Activated naive CD8-positive, alpha-beta T cell (primary cell): ENCODE data around the gene DECR2.

Source experiments
- H3K27ac Mint-ChIP-seq: one replicate; pipeline ENCODE4 v1.8.0; 2021; ENCODE audit warnings: mixed read lengths
- H3K27me3 Mint-ChIP-seq: one replicate; pipeline ENCODE4 v1.8.0; 2021; ENCODE audit warnings: mixed read lengths
- H3K36me3 Mint-ChIP-seq: one replicate; pipeline ENCODE4 v1.8.0; 2021; ENCODE audit warnings: mixed read lengths
- H3K4me1 Mint-ChIP-seq: one replicate; pipeline ENCODE4 v1.8.0; 2021; ENCODE audit warnings: low read depth, mixed read lengths
- H3K4me3 Mint-ChIP-seq: one replicate; pipeline ENCODE4 v1.8.0; 2021; ENCODE audit warnings: mild to moderate bottlenecking, mixed read lengths
- H3K9me3 Mint-ChIP-seq: one replicate; pipeline ENCODE4 v1.8.0; 2021; ENCODE audit warnings: low read depth, mixed read lengths

DECR2 gene

GRCh38 chr16:425740-426114 lies 24.0 kb downstream of the DECR2 start:
- Mint-ChIP-seq H3K9me3 (no peaks in the 10 kb centered on the region), H3K4me3 (peak overlapping the region; percentile 84), H3K4me1 (peaks cover 33% of the 10 kb centered on the region), H3K36me3 (peaks cover under 1% of the 10 kb centered on the region), H3K27me3 (no peaks in the 10 kb centered on the region), H3K27ac (no peak overlapping the region)

- Mint-ChIP-seq H3K36me3 (peaks cover 3% of the 10 kb centered on the region), H3K27me3 (no peaks in the 10 kb centered on the region), H3K4me1 (peaks cover 37% of the 10 kb centered on the region), H3K4me3 (peak overlapping the region; percentile 91), H3K27ac (no peak overlapping the region), H3K9me3 (no peaks in the 10 kb centered on the region)
Observed at GRCh38 chr16:426115-426905, 24.6 kb downstream of the DECR2 start.

GRCh38 chr16:426906-427249 lies 25.2 kb downstream of the DECR2 start:
- H3K9me3 Mint-ChIP-seq, result no peaks in the 10 kb centered on the region
- H3K27me3 Mint-ChIP-seq, result no peaks in the 10 kb centered on the region
- peaks cover 37% of the 10 kb centered on the region for H3K4me1 Mint-ChIP-seq
- peaks cover 3% of the 10 kb centered on the region for H3K36me3 Mint-ChIP-seq
- peak overlapping the region; percentile 70 for H3K27ac Mint-ChIP-seq
- peak overlapping the region; percentile 91 for H3K4me3 Mint-ChIP-seq

- Mint-ChIP-seq H3K36me3 (peaks cover 3% of the 10 kb centered on the region), H3K27ac (peak overlapping the region; percentile 70), H3K27me3 (no peaks in the 10 kb centered on the region), H3K4me3 (peak overlapping the region; percentile 91), H3K4me1 (peaks cover 37% of the 10 kb centered on the region), H3K9me3 (no peaks in the 10 kb centered on the region)
Observed at GRCh38 chr16:427250-427649, 25.6 kb downstream of the DECR2 start.

- H3K4me1 Mint-ChIP-seq, result peaks cover 28% of the 10 kb centered on the region
- peaks cover 3% of the 10 kb centered on the region for H3K36me3 Mint-ChIP-seq
- no peaks in the 10 kb centered on the region for H3K27me3 Mint-ChIP-seq
- H3K4me3 Mint-ChIP-seq, result no peak overlapping the region
- H3K9me3 Mint-ChIP-seq, result no peaks in the 10 kb centered on the region
- H3K27ac Mint-ChIP-seq, result no peak overlapping the region
Observed at GRCh38 chr16:430904-431303, 29.2 kb downstream of the DECR2 start.

GRCh38 chr16:440627-441026 lies 38.9 kb downstream of the DECR2 start:
- Mint-ChIP-seq H3K9me3 (no peaks in the 10 kb centered on the region), H3K27ac (no peak overlapping the region), H3K4me3 (no peak overlapping the region), H3K27me3 (no peaks in the 10 kb centered on the region), H3K36me3 (peaks cover 2% of the 10 kb centered on the region), H3K4me1 (peaks cover 3% of the 10 kb centered on the region)

GRCh38 chr16:441447-441846 lies 39.8 kb downstream of the DECR2 start:
- H3K27me3 Mint-ChIP-seq, result no peaks in the 10 kb centered on the region
- peaks cover 3% of the 10 kb centered on the region for H3K4me1 Mint-ChIP-seq
- no peak overlapping the region for H3K27ac Mint-ChIP-seq
- H3K9me3 Mint-ChIP-seq, result no peaks in the 10 kb centered on the region
- no peak overlapping the region for H3K4me3 Mint-ChIP-seq
- H3K36me3 Mint-ChIP-seq, result peaks cover 2% of the 10 kb centered on the region

- Mint-ChIP-seq H3K27ac (no peak overlapping the region), H3K36me3 (peaks cover 2% of the 10 kb centered on the region), H3K9me3 (no peaks in the 10 kb centered on the region), H3K27me3 (no peaks in the 10 kb centered on the region), H3K4me3 (no peak overlapping the region), H3K4me1 (peaks cover 3% of the 10 kb centered on the region)
Observed at GRCh38 chr16:442976-443375, 41.3 kb downstream of the DECR2 start.

- no peaks in the 10 kb centered on the region for H3K27me3 Mint-ChIP-seq
- peaks cover 2% of the 10 kb centered on the region for H3K36me3 Mint-ChIP-seq
- peaks cover 3% of the 10 kb centered on the region for H3K4me1 Mint-ChIP-seq
- H3K4me3 Mint-ChIP-seq, result no peak overlapping the region
- H3K27ac Mint-ChIP-seq, result no peak overlapping the region
- no peaks in the 10 kb centered on the region for H3K9me3 Mint-ChIP-seq
Observed at GRCh38 chr16:444027-444426, 42.3 kb downstream of the DECR2 start.

GRCh38 chr16:445566-445965 lies 43.9 kb downstream of the DECR2 start:
- Mint-ChIP-seq H3K27me3 (no peaks in the 10 kb centered on the region), H3K4me1 (peaks cover 3% of the 10 kb centered on the region), H3K9me3 (no peaks in the 10 kb centered on the region), H3K4me3 (no peak overlapping the region), H3K27ac (no peak overlapping the region), H3K36me3 (no peaks in the 10 kb centered on the region)

GRCh38 chr16:450385-450784 lies 48.7 kb downstream of the DECR2 start:
- no peak overlapping the region for H3K27ac Mint-ChIP-seq
- no peaks in the 10 kb centered on the region for H3K9me3 Mint-ChIP-seq
- H3K4me1 Mint-ChIP-seq, result peaks cover 6% of the 10 kb centered on the region
- H3K27me3 Mint-ChIP-seq, result no peaks in the 10 kb centered on the region
- H3K4me3 Mint-ChIP-seq, result no peak overlapping the region
- no peaks in the 10 kb centered on the region for H3K36me3 Mint-ChIP-seq

GRCh38 chr16:450785-451512 lies 49.3 kb downstream of the DECR2 start:
- no peaks in the 10 kb centered on the region for H3K27me3 Mint-ChIP-seq
- no peak overlapping the region for H3K4me3 Mint-ChIP-seq
- peaks cover 6% of the 10 kb centered on the region for H3K4me1 Mint-ChIP-seq
- no peaks in the 10 kb centered on the region for H3K9me3 Mint-ChIP-seq
- H3K27ac Mint-ChIP-seq, result no peak overlapping the region
- H3K36me3 Mint-ChIP-seq, result no peaks in the 10 kb centered on the region

GRCh38 chr16:454397-454940 lies 52.8 kb downstream of the DECR2 start:
- H3K27ac Mint-ChIP-seq, result no peak overlapping the region
- no peaks in the 10 kb centered on the region for H3K36me3 Mint-ChIP-seq

GRCh38 chr16:455453-455852 lies 53.8 kb downstream of the DECR2 start:
- Mint-ChIP-seq H3K4me3 (no peak overlapping the region), H3K27me3 (no peaks in the 10 kb centered on the region), H3K36me3 (no peaks in the 10 kb centered on the region), H3K9me3 (no peaks in the 10 kb centered on the region), H3K4me1 (peaks cover 11% of the 10 kb centered on the region), H3K27ac (no peak overlapping the region)

More at GRCh38 chr16:454397-454940, 52.8 kb downstream of the DECR2 start:
- Mint-ChIP-seq H3K4me1 (peaks cover 11% of the 10 kb centered on the region), H3K9me3 (no peaks in the 10 kb centered on the region), H3K4me3 (no peak overlapping the region), H3K27me3 (no peaks in the 10 kb centered on the region)

- no peak overlapping the region for H3K4me3 Mint-ChIP-seq
- peaks cover 3% of the 10 kb centered on the region for H3K36me3 Mint-ChIP-seq
- H3K27ac Mint-ChIP-seq, result no peak overlapping the region
- H3K4me1 Mint-ChIP-seq, result peaks cover 8% of the 10 kb centered on the region
- H3K9me3 Mint-ChIP-seq, result no peaks in the 10 kb centered on the region
- H3K27me3 Mint-ChIP-seq, result no peaks in the 10 kb centered on the region
Observed at GRCh38 chr16:456891-457483, 55.3 kb downstream of the DECR2 start.
